Measurements from ENCODE around the gene DNMT1.

Gene DNMT1

DNA sequence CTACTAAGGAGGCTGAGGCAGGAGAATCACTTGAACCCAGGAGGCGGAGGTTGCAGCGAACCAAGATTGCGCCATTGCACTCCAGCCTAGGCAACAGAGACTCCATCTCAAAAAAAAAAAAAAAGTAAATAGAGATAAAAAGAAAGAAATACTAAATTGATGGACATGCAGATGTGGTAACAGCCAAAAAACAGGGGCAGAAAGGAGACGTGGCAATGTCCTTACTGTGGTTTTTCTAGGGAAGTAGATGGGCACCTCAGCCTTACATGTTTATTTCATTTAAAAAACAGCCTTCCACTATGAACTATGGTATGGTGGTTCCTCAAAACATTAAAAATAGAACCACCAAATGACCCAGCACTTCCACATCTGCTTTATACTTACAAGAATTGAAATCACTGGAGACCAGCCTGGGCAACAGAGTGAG, 68.5 kb downstream of the DNMT1 start:
- ChIA-PET POLR2A (no interaction called here), CTCF (interaction anchor here (0.6 kb wide), 1 partner anchor 1321 kb away, joined by 3 read pairs; no protein-coding TSS in a partner anchor)
- no peak for DNase-seq (ENCODE audit: extremely low spot score)
- TF ChIP-seq, protein P1, sequence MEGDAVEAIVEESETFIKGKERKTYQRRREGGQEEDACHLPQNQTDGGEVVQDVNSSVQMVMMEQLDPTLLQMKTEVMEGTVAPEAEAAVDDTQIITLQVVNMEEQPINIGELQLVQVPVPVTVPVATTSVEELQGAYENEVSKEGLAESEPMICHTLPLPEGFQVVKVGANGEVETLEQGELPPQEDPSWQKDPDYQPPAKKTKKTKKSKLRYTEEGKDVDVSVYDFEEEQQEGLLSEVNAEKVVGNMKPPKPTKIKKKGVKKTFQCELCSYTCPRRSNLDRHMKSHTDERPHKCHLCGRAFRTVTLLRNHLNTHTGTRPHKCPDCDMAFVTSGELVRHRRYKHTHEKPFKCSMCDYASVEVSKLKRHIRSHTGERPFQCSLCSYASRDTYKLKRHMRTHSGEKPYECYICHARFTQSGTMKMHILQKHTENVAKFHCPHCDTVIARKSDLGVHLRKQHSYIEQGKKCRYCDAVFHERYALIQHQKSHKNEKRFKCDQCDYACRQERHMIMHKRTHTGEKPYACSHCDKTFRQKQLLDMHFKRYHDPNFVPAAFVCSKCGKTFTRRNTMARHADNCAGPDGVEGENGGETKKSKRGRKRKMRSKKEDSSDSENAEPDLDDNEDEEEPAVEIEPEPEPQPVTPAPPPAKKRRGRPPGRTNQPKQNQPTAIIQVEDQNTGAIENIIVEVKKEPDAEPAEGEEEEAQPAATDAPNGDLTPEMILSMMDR (IDR thresholded peaks at IDR 0.05; ENCODE audit: control extremely low read depth, extremely low read depth, low read depth, missing control alignments): no peak

DNA sequence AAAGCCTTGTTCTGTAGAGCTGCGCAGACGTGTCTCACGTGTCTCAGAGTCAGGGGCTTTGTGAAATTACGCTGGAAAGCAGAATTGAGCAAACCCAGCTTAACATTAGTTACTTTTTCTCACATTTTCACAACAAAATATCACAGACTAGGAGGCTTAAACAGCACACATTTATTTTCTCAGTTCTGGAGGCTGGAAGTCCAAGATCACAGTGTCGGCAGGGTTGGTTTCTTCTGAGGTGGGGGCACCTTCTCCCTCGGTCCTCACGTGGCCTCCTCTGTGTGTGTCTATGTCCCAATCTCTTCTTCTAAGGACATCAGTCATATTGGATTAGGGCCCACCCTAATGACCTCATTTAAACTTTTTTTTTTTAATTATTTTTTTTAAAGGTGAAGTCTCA, 70.3 kb downstream of the DNMT1 start:
- TF ChIP-seq, protein P1 (IDR thresholded peaks at IDR 0.05; ENCODE audit: control extremely low read depth, extremely low read depth, low read depth, missing control alignments): no peak
- DNase-seq (ENCODE audit: extremely low spot score): no peak
- ChIA-PET CTCF (interaction anchor here (0.6 to 0.9 kb wide), 2 partner anchors 18 to 154 kb away, joined by 3 to 4 read pairs; no protein-coding TSS in a partner anchor), POLR2A (no interaction called here)

DNA sequence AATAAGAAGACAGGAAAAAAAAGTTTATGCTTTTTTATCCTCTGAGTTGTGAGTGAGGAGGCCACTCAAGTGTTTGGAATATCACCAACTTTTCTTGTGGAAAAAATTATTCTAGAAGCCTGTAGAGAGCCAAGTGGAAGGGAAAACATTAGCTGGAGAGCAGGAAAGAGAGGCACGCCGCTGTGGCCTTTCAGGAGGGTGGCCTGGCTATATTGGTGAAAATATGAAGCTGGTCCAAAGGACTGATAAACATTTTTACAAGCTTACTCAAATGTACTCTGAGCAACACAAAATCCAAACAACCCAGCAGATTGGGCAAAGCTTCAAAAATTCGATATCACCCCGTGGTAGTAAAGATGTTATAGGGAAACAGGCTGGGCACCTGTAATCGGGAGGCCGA, 72.7 kb downstream of the DNMT1 start:
- ChIA-PET POLR2A (no interaction called here), CTCF (interaction anchor here (2.3 to 11.7 kb wide), 2 partner anchors 9 to 22 kb away, joined by 10 to 163 read pairs; partner anchors contain the start of gene ANGPTL6)
- TF ChIP-seq, protein P1 (IDR thresholded peaks at IDR 0.05; ENCODE audit: control extremely low read depth, extremely low read depth, low read depth, missing control alignments): no peak
- no peak for DNase-seq (ENCODE audit: extremely low spot score)

DNA sequence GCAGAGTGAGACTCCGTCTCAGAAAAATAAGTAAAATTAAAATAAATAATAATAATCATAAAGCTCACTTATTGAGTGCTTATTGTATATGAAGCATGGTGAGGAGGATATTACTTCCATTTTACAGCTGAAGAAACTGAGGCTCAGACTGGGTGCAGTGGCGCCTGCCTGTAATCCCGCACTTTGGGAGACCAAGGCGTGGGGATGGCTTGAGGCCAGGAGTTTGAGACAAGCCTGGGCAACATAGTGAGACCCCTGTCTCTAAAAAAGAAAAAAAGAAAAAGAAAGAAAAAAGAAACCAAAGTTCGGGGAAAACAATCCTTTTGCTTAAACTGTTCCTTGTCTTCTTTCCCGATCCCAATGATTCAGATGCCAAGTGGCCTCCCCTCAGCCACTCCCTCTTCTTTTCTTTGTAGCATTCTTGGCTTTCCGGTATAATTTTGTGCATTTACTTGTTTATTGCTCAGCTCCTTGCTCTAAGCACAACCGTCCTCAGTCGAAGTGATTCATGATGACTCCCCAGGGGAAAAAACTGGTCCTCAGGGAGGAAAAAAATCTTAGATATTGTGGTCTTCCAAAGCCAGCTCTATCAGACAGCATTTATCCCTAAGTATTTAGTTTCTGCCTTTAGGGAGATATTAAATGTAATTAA, 74.1 kb downstream of the DNMT1 start:
- ChIA-PET POLR2A (no interaction called here), CTCF (interaction anchor here (0.7 to 11.7 kb wide), 8 partner anchors 10 to 130 kb away, joined by 3 to 163 read pairs (median 5); partner anchors contain the start of genes ANGPTL6 and PPAN)
- DNase-seq (ENCODE audit: extremely low spot score): no peak
- TF ChIP-seq, protein P1 (IDR thresholded peaks at IDR 0.05; ENCODE audit: control extremely low read depth, extremely low read depth, low read depth, missing control alignments): no peak

DNA sequence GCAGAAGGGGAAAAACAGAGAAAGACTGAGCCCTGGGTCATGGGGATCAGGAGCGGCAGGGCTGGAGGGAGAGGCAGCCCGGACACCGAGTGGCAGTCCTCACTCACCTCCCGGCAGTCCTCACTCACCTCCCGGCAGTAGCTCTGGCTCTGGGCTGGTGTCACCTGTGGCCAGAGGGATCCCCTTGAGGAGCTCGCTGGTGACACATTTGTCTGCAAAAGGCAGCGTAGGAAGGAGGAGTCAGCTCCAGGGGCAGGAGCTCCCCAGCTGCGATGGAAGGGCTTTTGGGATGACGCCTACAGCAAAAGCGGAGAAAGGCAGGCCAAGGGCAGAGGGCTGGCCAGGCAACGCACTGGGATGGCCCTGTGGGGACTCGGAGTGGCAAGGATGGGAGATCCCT, 75.8 kb downstream of the DNMT1 start:
- TF ChIP-seq, protein P1 (IDR thresholded peaks at IDR 0.05; ENCODE audit: control extremely low read depth, extremely low read depth, low read depth, missing control alignments): no peak
- no peak for DNase-seq (ENCODE audit: extremely low spot score)
- CTCF ChIA-PET: interaction anchor here (0.7 to 11.7 kb wide), 4 partner anchors 19 to 288 kb away, joined by 3 to 163 read pairs (median 4); partner anchors contain the start of gene ANGPTL6
- POLR2A ChIA-PET: interaction anchor here (0.7 to 1.3 kb wide), 2 partner anchors 23 to 114 kb away, joined by 3 to 4 read pairs; no protein-coding TSS in a partner anchor

DNA sequence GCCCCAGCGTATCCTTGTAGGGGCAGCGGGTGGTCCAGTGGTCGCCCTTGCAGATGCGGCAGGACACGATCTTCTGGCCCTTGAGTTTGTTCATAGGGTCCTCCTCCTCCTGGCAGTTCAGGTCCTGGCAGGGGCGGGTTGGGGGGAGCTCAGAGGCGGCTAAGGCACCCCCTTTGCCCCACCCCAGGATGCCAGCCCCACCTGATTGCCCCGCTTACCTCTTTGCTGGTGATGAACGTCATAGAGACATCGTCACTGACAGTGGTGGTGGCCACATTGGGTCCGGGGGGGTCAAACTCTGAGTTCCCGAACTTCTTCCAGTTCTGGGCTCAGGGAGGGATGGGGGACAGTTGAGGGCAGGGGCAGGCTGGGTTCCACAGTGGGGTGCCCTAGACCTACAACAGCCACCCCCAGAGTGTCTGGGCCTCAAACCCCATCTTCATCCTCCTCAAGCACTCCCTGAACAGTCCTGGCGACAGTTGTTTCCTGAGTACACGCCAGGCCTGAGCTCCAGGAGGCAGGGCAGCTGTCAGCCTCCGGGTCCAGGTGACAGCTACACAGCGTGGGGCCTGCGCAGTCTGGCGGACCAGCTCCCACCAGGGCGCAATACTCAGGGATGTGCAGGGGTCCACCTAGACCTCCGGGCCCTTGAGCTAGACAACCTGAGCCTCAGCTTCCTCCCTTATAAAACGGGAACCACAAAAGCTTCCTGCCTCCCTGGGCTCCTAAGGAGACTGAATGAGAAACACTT, 77.7 kb downstream of the DNMT1 start:
- POLR2A ChIA-PET: interaction anchor here (0.7 to 2.3 kb wide), 5 partner anchors 10 to 155 kb away, joined by 3 to 22 read pairs (median 3); partner anchors contain the start of genes ANGPTL6 and PPAN
- CTCF ChIA-PET: interaction anchor here (0.7 to 11.7 kb wide), 4 partner anchors 10 to 300 kb away, joined by 3 to 163 read pairs (median 4); partner anchors contain the start of genes ANGPTL6 and PPAN
- TF ChIP-seq, protein P1 (IDR thresholded peaks at IDR 0.05; ENCODE audit: control extremely low read depth, extremely low read depth, low read depth, missing control alignments): no peak
- DNase-seq (ENCODE audit: extremely low spot score): no peak
